SK-N-SH (cell line): ENCODE measurements around the gene BEGAIN.

Experiments
- CHD2 ChIP-seq: fragments of 150-350 bp; IDR thresholded peaks from 2 replicates; pipeline ENCODE4 v1.6.1; 2018; ENCODE audit warnings: low read length; ENCODE audit not compliant: partially characterized antibody
- ELF1 ChIP-seq: IDR thresholded peaks from 2 replicates; pipeline ENCODE4 v1.4.0; 2012
- EP300 ChIP-seq, 2 experiments: IDR thresholded peaks; 2 replicates each; pipeline versions ENCODE4 v1.4.0 to v1.6.1; 2012; ENCODE audit warnings: borderline replicate concordance in 1 of 2, low read depth in 1 of 2, low read length in 1 of 2
- EZH2phosphoT487 ChIP-seq: fragments of 200-600 bp; sonication (generic); IDR thresholded peaks from 2 replicates; pipeline ENCODE4 v1.6.1; 2017; ENCODE audit warnings: low read depth, mixed run types, mild to moderate bottlenecking, antibody characterized with exemption, moderate library complexity, borderline replicate concordance
- RXRA ChIP-seq: IDR thresholded peaks from 2 replicates; pipeline ENCODE4 v1.4.0; 2012; ENCODE audit warnings: low read depth, mild to moderate bottlenecking, borderline replicate concordance
- SIN3A ChIP-seq: IDR thresholded peaks from 2 replicates; pipeline ENCODE4 v1.6.1; 2012; ENCODE audit warnings: low read depth, mild to moderate bottlenecking, low read length, moderate library complexity, borderline replicate concordance
- YY1 ChIP-seq: IDR thresholded peaks from 2 replicates; pipeline ENCODE4 v1.4.0; 2012; ENCODE audit warnings: low read depth, mild to moderate bottlenecking
- TF ChIP-seq, protein P1 (sequence below): fragments of 200-600 bp; sonication (generic); IDR thresholded peaks from 2 replicates; pipeline ENCODE4 v1.6.1; 2017; ENCODE audit warnings: antibody characterized with exemption, mild to moderate bottlenecking, moderate library complexity
- TF ChIP-seq, protein P2 (sequence below): IDR thresholded peaks from 2 replicates; pipeline ENCODE4 v1.4.0; 2012; ENCODE audit warnings: low read depth

DNA sequence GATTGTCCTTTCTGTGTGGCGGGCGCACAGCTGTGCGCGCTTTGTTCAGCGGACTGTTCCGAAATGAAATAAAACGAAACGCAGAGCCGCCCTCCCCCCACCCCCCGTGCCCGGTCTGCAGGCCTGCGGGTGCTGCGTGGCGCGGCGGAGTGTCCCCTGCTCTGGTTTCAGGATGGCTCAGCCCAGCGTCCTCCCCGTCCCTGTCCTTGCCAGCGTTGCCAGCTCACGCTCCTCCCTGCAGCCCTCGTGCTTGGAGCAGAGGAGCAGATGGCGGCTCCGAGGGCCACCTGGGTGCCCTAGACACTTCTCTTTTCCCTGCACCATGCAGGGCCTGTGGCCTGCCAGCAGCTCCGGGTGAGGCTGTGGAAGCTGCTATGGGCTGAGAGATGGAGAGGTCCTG, 17.5 kb upstream of the BEGAIN start:
- TF ChIP-seq, protein P1, sequence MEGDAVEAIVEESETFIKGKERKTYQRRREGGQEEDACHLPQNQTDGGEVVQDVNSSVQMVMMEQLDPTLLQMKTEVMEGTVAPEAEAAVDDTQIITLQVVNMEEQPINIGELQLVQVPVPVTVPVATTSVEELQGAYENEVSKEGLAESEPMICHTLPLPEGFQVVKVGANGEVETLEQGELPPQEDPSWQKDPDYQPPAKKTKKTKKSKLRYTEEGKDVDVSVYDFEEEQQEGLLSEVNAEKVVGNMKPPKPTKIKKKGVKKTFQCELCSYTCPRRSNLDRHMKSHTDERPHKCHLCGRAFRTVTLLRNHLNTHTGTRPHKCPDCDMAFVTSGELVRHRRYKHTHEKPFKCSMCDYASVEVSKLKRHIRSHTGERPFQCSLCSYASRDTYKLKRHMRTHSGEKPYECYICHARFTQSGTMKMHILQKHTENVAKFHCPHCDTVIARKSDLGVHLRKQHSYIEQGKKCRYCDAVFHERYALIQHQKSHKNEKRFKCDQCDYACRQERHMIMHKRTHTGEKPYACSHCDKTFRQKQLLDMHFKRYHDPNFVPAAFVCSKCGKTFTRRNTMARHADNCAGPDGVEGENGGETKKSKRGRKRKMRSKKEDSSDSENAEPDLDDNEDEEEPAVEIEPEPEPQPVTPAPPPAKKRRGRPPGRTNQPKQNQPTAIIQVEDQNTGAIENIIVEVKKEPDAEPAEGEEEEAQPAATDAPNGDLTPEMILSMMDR = no peak
- TF ChIP-seq EP300 (IDR thresholded peaks at IDR 0.05; ENCODE audit: borderline replicate concordance in 1 of 2, low read depth in 1 of 2, low read length in 1 of 2) (no peak), YY1 (no peak), RXRA (no peak), ELF1 (no peak), SIN3A (no peak), CHD2 (no peak), EZH2phosphoT487 (no peak)
- TF ChIP-seq, protein P2, sequence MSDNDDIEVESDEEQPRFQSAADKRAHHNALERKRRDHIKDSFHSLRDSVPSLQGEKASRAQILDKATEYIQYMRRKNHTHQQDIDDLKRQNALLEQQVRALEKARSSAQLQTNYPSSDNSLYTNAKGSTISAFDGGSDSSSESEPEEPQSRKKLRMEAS = no peak
